GM18505 (cell line): ENCODE results near the gene ODC1.
A peak's percentile ranks its signal among the peaks of the same experiment; 100 is the strongest.

Experiments used
- ATAC-seq: cut with Tn5 transposase; IDR thresholded peaks from one replicate; pipeline ENCODE4 v1.9.1; 2021; ENCODE audit not compliant: unreplicated experiment
- POLR2A ChIP-seq: IDR thresholded peaks from 4 replicates; pipeline ENCODE4 v1.6.1; 2011; ENCODE audit warnings: borderline replicate concordance; ENCODE audit not compliant: insufficient read depth, insufficient read length; ENCODE audit errors: extremely low read depth

ODC1 gene

GRCh38 chr2:10439971-10440370 is 8.2 kb downstream of the ODC1 start:
- ATAC-seq = no peak
- TF ChIP-seq POLR2A = peak; percentile 20

GRCh38 chr2:10439185-10439879 is 8.8 kb downstream of the ODC1 start:
- ATAC-seq = no peak
- TF ChIP-seq POLR2A = no peak

GRCh38 chr2:10438688-10439087 is 9.4 kb downstream of the ODC1 start:
- no peak for ATAC-seq
- TF ChIP-seq POLR2A = peak; percentile 40

- ATAC-seq = no peak
- no peak for TF ChIP-seq POLR2A
Observed at GRCh38 chr2:10437806-10438205, 10.3 kb downstream of the ODC1 start.

DNA sequence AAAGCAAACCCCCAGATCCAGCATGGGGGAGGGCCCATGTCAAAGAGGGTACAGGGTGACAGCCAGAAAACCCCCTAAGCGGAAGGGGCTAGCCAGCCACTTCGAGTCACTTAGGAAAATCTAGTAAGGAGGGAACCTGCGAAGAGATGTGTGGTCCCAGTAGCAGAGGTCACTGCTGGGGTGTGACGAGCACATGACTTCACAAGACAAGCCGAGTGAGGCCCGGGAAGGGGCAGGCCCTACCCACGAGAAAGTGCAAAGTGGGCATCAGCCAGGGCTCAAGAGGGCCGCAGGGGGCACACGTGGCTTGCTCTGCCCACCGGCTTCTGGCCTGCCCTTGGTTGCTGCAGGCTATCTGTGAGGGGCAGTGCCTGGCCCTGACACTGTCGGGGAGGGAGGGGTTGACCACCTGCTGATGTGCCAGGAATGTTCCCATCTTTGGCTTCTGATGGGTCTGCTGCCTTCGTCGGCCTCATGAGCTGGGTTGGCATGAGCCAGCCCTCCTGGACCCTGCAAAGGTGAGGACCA is 11.5 kb downstream of the ODC1 start:
- TF ChIP-seq POLR2A = no peak
- ATAC-seq = no peak

DNA sequence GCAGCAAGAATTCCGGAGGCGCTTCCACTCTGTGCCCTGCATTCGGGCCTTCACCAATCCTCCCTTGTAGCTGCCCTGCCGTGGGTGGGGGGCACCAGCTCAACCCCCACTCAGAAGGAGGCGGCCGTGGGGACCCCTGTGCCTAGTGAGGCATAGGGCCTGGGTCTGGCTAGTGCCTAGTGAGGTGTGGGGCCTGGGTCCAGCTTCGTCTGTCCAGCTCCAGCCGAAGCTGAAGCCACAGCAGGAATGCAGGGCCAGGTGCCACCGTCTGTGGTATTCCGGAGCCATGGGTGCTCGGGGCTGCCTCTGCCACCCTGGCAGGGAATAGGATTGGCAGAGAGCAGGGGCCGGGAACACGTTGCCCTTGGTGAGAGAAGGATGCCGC is 12.3 kb downstream of the ODC1 start:
- no peak for ATAC-seq
- no peak for TF ChIP-seq POLR2A

GRCh38 chr2:10434886-10435819 is 13.0 kb downstream of the ODC1 start:
- peak; percentile 58 for ATAC-seq
- TF ChIP-seq POLR2A = no peak

DNA sequence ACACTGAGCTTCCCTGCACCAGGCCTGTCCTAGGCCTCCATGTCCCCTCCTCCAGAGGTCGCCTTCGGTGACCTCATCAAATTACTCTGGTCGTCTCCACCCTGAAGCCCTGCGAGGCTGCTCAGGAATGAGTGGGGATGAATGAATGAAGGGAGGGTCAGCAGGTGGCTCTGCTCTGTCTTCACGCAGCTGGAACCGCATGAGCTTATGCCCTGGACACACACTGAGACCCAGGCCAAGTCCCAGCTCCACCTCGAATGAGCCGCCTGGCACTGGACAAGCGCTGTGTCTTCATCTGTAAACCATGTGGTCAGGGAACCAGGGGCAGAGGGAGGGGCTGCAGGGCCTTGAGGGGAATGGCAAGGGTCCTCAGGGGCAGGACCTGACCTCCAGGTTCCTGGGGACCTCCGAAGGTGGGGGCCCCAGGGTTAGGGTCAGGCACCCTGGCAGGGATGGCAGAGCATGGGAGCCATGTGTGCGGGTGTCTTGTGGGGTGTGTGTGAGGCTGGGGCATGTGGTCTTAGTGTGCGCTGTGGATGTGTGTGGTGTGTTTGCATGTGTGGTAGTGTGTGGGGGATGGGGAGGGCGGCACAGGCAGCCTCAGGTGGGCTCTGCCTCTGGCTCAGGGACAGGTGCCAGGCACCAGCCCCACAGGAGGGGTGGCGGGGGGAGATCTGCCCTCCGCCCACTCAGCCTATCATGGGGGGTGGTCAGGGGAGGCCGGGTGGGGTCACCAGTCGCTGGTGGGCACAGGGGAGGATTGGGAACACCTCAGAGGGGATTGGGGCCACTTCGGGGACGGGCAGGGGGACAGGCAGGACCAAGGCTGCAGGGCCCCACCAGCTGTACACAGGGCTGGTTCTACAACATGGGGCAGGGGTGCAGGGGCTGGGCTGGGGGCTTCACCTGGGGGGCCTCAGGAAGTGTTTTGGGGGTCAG is 13.9 kb downstream of the ODC1 start:
- TF ChIP-seq POLR2A = no peak
- no peak for ATAC-seq

- ATAC-seq = no peak
- TF ChIP-seq POLR2A = no peak
Observed at GRCh38 chr2:10433264-10433946, 14.7 kb downstream of the ODC1 start.

DNA sequence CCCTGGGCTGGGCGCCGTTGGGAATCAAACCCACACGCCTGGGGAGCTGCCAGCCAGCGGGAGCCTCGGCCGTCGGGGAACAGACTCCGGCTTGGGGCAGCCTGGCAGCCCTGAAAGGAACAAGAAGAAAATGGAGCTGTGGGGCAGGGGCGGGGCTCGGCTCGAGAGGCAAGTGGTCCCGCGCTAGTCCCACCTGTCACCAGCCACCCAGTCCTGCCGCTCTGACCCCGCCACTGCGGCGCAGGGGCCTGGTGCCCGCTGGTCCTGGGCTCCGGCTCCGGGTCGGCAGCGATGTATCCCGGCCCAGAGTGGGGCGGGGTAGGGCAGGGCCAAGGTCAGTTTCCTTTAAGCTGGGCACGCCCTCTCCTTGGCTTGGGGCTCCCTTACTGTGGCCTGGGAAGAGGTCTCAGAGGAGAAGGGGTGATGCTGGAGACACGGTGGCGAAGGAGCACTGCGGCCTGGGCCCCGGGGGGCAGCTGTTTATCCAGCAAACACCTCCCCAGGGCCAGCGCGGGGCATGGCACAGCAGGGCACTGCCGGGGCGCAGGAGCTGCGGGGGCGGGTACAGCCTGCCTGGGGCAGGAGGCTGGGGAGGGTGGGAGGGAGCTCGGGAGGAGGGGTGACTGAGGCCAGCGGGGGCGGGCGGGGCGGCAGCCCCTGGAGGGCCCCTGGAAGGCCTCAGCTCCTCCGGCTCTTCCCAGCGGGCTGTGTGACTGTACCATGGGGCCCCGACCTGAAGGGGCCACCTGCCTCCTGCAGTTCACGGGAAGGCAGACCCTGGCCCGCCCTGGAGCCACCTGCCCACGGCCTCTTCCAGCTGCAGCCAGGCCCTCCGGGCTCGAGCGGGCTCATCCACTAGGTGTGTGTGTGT is 15.6 kb downstream of the ODC1 start:
- ATAC-seq = no peak

DNA sequence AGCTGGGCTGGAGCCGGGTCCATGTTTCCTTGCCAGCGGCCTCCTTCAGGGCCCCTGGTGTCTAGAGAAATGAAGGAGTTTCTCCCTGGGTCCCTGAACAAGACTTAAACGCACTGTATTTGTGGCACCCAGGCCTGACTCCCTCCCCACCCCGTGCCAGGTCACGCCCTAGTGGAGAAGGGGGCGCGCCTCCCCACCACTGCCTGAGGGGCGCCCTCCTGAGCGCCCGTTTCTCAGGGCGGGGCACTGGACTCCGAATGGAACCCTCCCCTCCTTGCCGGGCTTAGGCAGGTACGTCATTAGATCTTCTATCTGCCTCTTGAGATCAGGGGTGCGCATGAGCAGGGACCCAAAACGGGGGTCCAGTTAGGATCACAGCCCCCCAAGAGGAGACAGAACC is 16.3 kb downstream of the ODC1 start:
- ATAC-seq = no peak
- TF ChIP-seq POLR2A = no peak

More for the DNA sequence above, 15.6 kb downstream of the ODC1 start:
- no peak for TF ChIP-seq POLR2A
